Keratinocyte (primary cell): ENCODE data around the gene ATP6V1C2.

Experiments
- CTCF ChIP-seq, 3 experiments: IDR thresholded peaks in 1 of 3; conservative IDR thresholded peaks in 1 of 3; optimal IDR thresholded peaks in 1 of 3; 2 replicates in 2 of 3; 3 replicates in 1 of 3; pipeline versions ENCODE3 to v1.5.1; 2011; ENCODE audit warnings: low read length in 3 of 3, mild to moderate bottlenecking in 3 of 3, moderate library complexity in 2 of 3, control low read depth in 1 of 3, inconsistent platforms in 1 of 3; ENCODE audit not compliant: insufficient read depth in 2 of 3; ENCODE audit errors: extremely low read depth in 1 of 3
- EZH2 ChIP-seq: IDR thresholded peaks from one replicate; pipeline ENCODE4 v1.6.1; 2012; ENCODE audit warnings: inconsistent platforms, mild to moderate bottlenecking, low read length, moderate library complexity

GRCh38 chr2:10762651-10763460 lies 41.4 kb downstream of the ATP6V1C2 start:
- TF ChIP-seq EZH2 (no peak), CTCF (optimal IDR thresholded peaks at IDR 0.05 in 1 of 3, IDR thresholded peaks at IDR 0.05 in 1 of 3, conservative IDR thresholded peaks at IDR 0.05 in 1 of 3; ENCODE audit: extremely low read depth in 1 of 3, insufficient read depth in 2 of 3, low read length in 3 of 3) (no peak)
